Superior temporal gyrus (tissue), 1 donor: Measurements from ENCODE around the gene TCEA2.

Experiments used
- DNase-seq: peaks from one replicate; pipeline ENCODE4 v3.0.0-alpha.2; 2016; ENCODE audit errors: extremely low spot score

TCEA2 gene

DNA sequence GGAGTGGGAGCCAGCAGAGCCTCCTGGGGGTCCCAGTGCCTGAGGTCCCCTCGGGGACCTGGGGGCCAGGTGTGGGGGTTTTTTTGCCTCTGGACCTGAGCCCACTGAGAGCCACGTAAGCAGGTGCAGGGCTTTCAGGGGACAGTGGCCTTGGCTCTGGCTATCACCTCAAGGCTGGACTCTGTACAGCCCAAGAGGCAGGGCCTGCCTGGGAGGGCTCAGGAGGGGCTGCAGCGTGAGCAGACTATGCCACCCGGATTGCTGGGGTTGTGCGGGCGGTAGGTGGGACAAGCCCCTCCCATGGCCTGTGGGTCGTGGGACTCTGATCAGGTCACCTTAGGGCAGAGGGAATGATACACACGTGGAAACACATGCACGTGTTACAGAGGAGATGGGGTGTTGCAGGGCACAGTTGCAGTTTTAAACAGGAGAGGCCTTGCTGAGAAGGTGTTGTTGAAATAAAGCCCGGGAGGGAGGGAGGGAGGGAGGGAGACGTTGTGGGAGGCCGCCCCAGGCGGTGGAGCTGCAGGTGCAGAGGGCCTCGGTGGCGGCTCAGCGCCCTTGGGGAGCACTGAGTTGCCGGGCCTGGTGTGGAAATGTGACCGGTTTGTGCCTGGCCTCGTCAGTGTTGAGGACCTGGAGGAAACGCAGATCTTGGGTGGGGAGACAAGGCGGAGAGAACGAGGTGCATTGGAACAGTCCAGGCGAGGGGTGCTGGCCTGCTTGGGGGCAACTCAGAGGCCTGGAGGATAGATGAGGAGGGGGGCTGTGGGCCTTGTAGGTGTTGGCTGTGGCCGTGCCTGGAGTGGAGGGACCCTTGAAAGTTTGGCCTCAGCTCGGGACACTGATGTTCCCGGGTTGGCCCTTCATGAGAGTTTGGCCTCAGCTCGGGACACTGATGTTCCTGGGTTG, 2.3 kb downstream of the TCEA2 start:
- DNase-seq = no peak

DNA sequence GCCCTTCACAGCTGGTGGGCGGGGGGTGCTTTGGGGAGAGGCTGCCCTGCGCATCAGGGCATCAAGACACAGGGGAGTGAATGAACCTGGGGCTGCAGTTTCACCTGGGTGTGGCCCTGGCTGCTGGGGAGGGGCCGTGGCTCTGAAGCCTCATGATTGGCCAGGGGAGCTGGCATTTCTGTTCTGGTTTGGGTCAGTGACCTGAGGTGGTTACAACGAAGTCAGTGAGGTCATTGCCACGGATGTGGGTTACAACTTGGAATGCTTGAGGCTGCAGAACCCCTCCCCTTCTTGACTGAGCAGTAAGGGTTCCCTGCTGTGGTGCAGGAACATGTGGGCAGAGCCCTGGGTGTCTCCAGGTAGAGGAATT, 3.0 kb downstream of the TCEA2 start:
- no peak for DNase-seq

DNA sequence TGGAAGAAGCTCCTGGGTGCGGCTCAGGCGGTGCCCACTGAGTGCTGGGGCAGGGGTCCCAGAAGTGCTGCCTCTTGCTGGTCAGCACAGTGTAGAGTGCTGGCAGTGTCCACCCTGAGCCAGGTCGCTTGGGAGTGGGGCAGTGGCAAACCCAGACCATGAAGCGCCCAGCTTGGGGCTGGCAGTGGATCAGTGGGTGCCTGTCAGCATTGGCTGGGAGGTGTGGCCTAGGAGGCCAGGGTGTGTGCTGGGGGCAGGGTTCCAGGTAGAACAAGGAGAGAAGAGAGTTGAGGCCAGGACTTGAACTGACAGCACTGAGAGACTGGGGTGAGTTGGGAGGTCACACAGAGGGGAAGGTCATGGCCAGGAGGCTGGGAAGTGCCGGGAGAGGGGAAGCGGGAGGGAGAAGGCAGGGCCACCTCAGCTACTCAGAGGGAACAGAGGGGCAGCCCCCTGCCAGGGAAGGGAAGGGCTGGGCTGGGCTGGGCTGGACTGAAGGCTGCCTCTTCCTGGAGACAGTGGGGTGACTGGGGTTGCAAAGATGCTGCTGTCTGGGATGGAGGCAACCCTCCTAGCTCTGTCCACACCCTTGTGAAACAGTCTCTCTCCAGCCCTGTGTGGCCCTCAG, 4.1 kb downstream of the TCEA2 start:
- DNase-seq = no peak

DNA sequence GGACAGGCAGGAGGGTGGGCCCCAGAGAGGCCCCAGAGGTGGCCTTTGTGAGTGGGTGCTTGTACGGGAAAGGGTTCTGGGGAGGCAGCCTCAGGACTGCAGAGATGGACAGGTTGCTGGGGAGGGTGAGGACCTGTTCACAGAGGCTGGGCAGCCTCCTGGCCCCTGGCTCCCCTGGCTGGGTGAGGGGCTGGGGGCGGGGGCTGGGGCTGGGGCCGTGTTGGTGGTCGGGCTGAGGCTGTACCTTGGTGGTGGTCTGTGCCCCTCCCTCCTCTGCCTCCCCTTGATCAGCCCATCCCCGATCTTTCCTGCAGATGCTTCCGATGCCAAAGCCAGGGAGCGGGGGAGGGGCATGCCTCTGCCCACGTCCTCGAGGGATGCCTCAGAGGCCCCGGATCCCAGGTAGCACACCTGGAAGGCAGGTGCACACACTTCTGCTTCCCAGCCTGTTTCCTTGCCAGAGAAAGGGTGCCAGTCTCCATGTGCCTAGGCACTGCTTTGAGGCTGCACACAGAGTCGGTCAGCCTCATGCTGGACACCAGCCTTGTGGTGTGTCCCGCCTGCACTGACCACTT, 4.8 kb downstream of the TCEA2 start:
- no peak for DNase-seq

DNA sequence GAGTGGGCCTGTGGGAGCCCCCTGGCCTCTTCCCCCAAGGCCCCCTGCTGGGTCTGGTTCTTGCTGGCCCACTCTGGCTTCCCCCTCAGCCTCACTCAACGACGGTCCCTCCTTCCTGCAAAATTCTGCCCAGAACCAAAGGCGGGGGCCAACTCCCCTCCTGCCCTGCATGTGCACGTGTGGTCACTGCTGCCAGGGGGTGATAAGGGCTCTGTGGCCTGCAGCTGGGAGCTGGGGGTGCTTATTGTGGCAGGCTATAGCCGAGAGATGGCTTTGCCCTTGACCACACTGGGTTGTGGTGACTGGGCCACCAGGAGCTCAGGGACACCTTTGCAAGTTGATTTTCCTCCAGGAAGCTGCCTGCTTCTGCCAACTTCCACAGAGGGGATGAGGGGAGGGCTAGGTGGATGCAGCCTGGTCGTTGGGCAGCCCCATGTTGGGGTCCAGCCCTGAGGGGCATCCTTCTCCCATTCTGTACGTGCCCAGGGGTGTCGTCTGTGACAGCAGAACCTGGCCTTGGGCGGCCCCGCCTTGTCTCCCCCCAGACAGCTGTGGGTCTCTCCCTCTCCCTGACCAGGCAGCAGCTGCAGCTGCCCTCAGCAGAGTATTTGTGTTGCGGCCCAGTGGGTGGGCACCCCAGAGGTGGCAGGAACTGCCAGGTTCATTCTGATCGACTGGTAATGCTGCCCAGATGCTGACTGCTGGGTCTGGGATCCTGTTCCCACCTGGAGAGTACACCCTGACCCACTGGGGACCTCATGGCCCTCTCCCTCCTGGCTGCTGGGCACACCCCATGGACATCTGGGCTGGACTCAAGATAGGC, 5.6 kb downstream of the TCEA2 start:
- no peak for DNase-seq

DNA sequence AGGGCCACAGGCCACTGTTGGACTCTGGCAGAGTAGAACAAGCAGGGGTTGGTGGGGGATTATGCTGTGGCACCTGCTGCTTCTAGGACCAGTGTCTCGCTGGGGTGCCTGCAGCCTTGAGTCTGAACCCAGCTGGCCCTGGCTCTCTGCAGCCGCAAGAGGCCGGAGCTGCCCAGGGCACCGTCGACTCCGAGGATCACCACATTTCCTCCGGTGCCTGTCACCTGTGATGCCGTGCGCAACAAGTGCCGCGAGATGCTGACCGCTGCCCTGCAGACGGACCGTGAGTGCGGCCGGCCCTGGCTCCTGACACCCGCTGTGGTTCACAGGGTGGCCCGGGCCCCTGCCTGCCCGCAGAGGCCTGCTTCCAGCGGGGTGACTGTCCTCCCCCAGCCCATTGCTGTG, 6.2 kb downstream of the TCEA2 start:
- DNase-seq = no peak

DNA sequence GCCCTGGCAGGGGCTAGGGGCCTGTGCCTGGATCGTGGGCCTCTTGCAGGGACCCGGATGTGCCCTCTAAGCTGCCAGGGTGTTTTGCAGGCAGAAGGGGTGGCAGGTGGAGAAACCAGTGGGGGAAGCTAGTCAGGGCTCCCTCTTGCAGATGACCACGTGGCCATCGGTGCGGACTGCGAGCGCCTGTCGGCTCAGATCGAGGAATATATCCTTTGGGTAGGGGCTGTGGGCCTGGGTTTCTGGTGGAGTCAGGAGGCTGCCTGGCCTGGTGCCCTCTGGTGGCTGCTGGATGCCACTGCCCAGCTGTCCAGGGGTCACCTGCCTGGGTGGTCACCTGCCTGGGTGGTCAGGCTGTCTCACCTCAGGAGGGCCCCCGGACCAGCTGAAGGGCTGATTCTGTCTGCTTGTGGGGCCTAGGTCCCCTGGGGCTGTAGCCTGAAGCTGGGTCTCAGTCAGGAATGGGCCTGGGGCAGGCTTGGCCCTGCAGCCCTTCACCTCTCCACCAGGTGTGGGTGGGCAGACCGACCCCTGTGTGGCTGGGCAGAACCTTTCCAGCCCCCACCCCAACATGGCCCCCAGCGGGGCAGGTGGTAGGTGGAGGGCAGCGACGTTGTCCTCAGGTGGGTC, 6.7 kb downstream of the TCEA2 start:
- no peak for DNase-seq

DNA sequence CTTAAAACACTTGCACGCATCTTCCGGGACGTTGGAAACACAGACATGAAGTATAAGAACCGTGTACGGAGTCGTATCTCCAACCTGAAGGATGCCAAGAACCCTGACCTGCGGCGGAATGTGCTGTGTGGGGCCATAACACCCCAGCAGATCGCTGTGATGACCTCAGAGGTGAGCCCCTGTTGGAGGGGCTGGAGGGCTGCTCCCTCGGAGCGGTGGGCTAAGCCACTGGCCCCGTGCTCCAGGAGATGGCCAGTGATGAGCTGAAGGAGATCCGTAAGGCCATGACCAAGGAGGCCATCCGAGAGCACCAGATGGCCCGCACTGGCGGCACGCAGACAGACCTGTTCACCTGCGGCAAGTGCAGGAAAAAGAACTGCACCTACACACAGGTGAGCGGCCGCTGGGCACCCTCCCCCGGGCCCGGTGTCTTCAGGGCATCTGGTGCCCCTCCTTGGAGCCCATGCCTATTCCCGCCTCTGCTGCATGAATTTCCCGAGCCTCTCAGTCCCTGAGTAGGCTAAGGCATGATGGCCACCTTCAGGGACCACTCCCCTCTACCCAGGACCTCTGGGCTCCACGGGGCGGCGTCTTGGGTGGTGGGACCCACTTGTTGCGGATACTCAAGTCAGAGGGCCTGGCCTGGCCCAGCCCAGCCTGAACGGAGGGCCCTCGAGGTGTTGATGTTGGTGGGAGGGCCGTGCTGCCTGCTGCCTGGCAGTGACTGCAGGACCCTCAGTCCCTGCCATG, 7.4 kb downstream of the TCEA2 start:
- no peak for DNase-seq

DNA sequence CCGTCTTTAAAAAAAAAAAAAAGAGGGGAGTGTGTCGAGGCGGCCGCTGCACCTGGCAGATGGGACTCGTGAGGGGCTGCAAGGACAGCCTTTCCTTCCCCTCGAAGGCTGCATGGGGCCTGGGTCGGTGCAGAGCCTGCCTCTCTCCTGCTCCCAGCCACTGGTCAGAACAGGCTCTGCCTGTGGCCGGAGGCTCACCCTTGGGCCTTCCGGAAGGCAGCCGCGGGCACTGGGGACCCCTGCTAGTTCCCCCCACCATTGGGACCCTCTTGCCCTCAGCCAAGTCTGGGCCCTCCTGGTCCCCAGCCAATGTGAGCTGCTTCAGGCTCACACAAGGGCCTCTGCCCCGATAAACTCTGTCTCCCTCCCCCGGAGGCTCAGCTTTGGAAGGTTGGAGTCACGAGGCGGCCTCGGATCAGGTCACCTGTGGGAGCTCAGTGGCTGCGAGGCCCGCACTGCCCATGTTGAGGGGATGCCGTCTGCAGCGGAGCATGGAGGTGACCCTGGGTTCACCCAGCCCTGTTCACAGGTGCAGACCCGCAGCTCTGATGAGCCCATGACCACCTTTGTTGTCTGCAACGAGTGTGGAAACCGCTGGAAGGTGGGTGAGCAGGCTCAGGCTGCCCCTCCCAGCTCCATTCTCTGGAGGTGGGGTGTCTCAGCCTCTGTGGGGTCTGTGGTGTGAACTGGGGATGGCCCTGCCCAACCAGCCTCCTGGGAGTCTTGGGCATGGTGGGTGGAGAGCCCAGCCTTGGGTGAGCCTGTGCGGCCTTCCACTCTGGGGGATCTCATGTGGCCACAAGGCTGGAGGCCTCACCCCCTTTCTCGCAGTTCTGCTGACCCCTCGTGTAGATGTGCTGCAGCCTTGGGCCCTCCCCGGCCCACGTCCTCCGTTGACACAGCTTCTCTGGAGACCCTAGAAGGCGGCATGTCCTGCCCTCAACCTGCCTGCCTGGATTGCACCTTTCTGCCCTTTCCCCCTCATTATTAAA, 8.6 kb downstream of the TCEA2 start:
- DNase-seq = no peak

DNA sequence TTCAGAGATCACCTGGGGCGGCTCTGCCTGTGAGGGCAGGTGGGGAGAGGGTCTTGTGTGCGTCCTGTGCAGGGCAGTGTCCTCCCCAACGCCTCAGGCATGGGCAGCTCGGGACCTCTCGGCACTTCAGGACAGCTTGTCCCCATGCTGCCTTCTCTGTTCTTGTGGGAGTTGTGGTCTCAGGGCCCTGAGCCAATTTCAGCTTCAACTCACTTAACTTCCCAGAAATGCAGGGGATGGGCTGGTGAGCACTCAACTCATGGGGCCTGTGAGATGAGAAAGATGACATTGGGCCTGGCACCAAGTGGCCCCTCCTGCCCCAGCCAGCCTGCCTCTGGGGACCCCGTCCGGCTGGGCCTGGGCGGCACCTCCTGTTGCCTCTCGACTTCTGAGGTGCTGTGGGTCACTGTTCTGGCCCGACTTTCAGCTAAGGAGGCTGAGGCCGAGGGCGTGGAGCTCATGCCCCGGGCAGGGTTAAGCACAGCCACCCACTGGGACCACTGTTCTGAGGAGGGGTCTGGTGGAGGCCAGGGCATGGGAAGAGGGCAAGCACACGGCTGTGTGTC, 9.6 kb downstream of the TCEA2 start:
- no peak for DNase-seq

DNA sequence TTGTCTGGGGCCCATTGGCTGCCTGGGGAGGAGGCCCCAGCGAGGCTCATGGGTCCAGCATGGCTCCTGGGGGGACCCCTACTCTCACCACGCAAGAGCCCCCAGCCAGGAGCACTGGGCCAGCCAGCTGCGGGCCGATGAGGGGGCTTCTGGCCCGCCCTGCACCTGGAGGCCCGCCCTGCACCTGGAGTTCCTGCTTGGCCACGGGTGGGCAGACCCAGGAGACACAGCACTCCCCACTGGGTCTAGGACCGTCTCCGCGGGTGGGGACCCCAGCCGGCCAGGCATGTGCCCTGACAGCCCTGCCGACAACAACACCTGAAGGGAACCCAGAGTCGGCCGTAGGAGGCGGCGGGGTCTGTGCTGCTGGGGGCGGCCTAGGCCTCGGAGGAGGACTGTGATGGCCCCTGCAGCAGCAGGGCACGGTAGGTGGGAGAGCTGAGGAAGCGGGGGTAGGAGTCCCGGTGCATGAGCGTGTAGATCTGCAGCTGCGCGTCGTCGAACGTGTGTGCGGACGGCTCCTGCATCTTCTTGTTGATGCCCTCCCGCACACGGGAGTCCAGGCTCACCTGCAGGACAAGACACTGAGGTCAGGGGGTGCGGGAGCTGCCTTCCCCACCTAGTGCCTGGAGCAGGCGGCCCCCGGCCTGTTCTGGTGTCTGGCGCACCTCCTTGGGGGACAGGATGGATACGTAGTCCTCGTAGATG, 10.6 kb downstream of the TCEA2 start:
- no peak for DNase-seq

DNA sequence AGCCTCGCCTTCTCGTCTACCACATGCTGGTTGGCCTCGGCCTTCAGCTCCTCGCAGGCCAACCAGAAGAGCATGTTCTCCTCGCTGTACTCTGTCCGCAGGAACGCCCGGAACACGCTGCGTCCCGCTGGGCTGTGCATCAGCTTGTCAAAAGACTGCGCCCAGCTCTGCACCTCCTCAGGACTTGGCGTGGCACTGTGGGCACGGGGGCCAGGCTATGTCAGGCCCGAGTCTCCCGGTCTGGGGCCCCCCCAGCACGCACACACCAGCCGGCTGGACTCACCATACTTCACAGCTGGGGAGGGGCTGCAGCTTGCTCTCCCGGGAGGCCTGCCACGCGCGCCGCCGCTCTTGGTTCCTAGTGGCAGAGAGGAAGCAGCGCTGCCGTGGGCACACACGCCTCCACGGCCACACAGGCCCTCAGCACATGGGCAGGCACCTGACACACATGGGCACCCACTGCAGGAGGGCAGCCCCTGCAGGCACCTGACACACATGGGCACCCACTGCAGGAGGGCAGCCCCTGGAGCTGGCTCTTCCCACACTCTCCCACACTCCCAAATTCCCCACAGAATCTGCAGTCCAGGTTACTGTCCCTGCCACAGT, 11.3 kb downstream of the TCEA2 start:
- DNase-seq = no peak

DNA sequence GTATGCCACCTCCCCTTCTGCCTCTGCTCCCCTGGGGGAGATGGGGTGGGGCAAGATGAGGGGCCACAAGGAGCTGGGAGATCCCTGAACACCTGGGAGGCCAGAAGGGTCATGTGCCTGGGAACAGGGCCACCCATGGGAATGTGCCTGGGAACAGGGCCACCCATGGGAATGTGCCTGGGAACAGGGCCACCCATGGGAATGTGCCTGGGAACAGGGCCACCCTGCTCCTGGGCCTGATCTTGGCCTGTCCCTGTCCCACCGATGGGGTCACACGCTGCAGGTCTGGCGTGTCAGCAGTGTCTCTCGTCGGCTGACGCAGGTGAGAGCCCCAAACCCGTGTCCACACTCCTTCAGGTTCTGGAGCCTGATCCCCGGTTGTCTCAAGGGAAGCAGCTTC, 12.0 kb downstream of the TCEA2 start:
- DNase-seq = no peak

DNA sequence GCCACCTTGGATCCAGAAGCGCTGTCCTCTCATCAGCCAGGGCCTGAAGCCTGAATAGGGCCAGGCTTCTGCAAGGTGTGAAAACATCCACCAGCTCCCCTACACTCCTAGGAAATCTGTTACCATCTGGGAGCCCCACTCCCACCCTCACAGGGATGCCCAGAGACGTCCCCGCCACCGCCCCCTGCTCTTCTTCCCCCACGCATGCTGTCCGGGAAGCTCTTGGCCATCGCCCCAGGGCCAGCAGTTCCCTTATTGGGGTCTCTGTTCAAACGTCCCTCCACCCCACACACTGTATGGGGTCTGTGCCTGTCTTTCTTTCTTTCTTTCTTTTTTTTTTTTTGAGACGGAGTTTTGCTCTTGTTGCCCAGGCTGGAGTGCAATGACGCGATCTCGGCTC, 12.6 kb downstream of the TCEA2 start:
- no peak for DNase-seq

DNA sequence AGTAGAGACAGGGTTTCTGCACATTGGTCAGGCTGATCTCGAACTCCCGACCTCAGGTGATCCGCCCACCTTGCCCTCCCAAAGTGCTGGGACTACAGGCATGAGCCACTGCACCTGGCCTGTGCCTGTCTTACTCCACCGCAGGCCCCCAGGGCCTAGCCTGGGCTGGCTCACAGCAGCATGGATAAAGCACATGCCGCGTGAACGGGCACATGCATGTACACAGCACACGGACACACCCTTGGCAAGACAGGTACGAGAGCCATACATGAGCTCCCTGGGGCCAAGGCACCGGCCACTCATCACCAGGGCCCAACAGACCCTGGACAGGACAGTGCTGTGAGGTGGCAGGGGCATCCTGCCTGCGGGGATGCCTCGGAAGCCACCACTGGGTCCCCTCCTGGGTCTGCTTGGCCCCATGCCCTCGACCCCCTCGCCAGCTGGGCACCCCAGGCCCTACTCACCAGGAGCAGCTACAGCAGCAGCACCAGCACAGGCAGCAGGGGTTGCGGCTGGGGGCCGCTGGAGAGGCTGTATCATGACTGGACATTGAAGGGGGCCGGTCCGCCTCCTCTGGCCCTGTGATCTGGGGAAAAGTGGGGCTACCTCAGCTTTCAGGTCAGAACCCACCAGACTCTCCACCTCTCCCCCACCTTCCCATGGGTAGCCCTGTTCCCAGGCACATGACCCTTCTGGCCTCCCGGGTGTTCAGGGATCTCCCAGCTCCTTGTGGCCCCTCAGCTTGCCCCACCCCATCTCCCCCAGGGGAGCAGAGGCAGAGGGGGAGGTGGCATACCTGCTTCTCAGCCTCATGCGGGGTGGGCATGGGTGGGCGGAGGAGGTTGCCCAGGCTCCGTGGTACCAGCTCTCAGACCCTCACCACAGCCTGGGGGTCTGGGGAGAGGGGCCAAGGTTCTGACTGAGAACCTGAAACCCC, 13.3 kb downstream of the TCEA2 start:
- no peak for DNase-seq

DNA sequence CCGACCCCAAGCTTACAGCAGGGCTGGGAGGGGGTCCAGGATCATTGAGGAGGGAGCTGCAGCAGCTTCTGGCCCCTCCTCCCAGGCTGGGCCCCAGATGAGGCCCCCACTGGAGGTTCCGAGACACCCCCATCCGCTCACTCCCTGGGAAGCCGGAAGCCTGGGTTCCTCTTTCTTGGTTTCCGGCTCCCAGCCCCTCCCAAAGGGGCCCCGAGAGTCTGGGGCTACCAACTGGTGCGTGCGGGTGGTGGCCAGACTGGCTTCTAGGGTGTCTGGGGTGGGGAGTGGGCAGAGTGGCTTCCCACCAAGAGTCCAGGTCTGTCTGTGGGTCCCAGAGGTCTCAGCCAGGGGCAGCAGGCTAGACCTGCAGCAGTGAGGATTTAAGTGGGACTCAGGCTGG, 14.1 kb downstream of the TCEA2 start:
- no peak for DNase-seq

DNA sequence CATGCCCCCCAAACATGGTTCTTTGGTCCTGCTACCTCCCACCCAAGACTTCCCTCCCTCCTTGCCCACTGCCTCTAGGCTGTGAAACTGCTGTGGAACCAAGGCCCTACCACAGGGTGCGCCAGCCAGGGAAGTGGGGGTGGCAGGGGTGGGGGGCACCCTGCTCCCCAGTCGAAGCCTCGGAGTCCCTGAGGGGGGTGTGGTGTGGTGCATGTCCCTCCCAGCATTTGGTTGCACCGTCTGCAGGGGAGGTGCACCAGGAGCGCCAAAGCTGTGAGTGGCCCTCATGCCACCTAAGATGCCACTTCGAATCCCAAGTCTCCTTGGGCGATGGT, 14.5 kb downstream of the TCEA2 start:
- no peak for DNase-seq
